Coronary artery (tissue), 2 donors: ENCODE results near the gene MIA.
"Not testable (repeated sequence)": the region's sequence is repeated elsewhere in the genome, so short reads cannot be mapped to it uniquely, and the experiment has no call there.

Source experiments
- DNase-seq: peaks from one replicate; pipeline ENCODE4 v3.0.0-alpha.2; 2017; ENCODE audit warnings: low spot score
- H3K27ac ChIP-seq, 2 donors: fragments of 200-600 bp; sonication (generic); one replicate each; pipeline ENCODE4 v1.5.1; 2016 to 2019
- H3K4me3 ChIP-seq: fragments of 200-600 bp; sonication (generic); 2 replicates; pipeline ENCODE4 v1.5.1; 2016; ENCODE audit warnings: mild to moderate bottlenecking, moderate library complexity
- TF ChIP-seq, protein P1 (sequence below): fragments of 200-600 bp; sonication (generic); IDR thresholded peaks from one replicate; pipeline ENCODE4 v1.5.1; 2019; ENCODE audit warnings: antibody characterized with exemption

Gene MIA

DNA sequence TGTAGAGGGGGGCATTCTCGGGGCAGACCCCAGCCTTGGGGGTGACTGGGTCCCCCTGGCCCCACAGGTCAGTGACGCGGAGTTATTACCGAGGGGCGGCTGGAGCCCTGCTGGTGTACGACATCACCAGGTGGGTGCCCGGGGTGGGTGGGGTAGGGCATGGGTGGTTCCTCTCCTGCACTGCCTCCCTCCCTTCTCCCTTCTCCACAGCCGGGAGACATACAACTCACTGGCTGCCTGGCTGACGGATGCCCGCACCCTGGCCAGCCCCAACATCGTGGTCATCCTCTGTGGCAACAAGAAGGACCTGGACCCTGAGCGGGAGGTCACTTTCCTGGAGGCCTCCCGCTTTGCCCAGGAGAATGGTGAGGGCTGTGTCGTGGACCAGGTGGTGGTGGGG, 8.4 kb downstream of the MIA start:
- TF ChIP-seq, protein P1, sequence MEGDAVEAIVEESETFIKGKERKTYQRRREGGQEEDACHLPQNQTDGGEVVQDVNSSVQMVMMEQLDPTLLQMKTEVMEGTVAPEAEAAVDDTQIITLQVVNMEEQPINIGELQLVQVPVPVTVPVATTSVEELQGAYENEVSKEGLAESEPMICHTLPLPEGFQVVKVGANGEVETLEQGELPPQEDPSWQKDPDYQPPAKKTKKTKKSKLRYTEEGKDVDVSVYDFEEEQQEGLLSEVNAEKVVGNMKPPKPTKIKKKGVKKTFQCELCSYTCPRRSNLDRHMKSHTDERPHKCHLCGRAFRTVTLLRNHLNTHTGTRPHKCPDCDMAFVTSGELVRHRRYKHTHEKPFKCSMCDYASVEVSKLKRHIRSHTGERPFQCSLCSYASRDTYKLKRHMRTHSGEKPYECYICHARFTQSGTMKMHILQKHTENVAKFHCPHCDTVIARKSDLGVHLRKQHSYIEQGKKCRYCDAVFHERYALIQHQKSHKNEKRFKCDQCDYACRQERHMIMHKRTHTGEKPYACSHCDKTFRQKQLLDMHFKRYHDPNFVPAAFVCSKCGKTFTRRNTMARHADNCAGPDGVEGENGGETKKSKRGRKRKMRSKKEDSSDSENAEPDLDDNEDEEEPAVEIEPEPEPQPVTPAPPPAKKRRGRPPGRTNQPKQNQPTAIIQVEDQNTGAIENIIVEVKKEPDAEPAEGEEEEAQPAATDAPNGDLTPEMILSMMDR: no peak
- DNase-seq: no peak
- H3K4me3 ChIP-seq: no peak overlapping the region
- no peak overlapping the region for H3K27ac ChIP-seq

- not testable (repeated sequence) for DNase-seq, H3K4me3 ChIP-seq, H3K27ac ChIP-seq
Measured at GRCh38 chr19:40784146-40784545, 8.8 kb downstream of the MIA start.

DNA sequence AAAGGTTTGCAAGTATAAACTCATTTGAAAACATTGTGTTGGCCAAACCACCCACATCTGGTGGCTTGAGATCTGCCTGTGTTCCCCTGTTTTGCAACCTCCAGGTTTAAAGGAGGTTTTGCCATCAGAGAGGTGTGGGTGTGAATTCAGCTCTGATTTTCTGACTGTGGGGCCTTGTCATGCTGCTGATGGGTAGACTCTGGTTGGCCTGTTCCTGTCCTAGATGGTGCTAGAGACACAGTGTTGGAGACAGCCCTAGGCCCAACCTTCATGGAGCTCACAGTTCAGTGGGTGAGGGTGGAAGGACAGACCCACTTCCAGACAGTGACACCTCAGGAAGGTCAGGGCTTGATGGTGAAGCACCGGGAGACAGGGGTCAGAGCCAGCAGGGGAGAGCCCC, 10.2 kb downstream of the MIA start:
- peak overlapping the region in 1 of 2 donors; percentile 27 for H3K27ac ChIP-seq
- H3K4me3 ChIP-seq: no peak overlapping the region
- TF ChIP-seq, protein P1: no peak
- no peak for DNase-seq

- Histone ChIP-seq H3K4me3 (no peak overlapping the region), H3K27ac (peak overlapping the region in 1 of 2 donors; percentile 27)
- DNase-seq: no peak
- TF ChIP-seq, protein P1: no peak
Measured at GRCh38 chr19:40786060-40787037, 11.0 kb downstream of the MIA start.

- Histone ChIP-seq H3K4me3 (peak overlapping the region; percentile 6), H3K27ac (peak overlapping the region; percentile 80 to 93)
- peak; percentile 89 for DNase-seq
- TF ChIP-seq, protein P1: no peak
Measured at GRCh38 chr19:40791349-40791748, 16.0 kb downstream of the MIA start.

- TF ChIP-seq, protein P1: no peak
- no peak for DNase-seq
- Histone ChIP-seq H3K27ac (peak overlapping the region; percentile 80 to 93), H3K4me3 (peak overlapping the region; percentile 6)
Measured at GRCh38 chr19:40791996-40792395, 16.7 kb downstream of the MIA start.

DNA sequence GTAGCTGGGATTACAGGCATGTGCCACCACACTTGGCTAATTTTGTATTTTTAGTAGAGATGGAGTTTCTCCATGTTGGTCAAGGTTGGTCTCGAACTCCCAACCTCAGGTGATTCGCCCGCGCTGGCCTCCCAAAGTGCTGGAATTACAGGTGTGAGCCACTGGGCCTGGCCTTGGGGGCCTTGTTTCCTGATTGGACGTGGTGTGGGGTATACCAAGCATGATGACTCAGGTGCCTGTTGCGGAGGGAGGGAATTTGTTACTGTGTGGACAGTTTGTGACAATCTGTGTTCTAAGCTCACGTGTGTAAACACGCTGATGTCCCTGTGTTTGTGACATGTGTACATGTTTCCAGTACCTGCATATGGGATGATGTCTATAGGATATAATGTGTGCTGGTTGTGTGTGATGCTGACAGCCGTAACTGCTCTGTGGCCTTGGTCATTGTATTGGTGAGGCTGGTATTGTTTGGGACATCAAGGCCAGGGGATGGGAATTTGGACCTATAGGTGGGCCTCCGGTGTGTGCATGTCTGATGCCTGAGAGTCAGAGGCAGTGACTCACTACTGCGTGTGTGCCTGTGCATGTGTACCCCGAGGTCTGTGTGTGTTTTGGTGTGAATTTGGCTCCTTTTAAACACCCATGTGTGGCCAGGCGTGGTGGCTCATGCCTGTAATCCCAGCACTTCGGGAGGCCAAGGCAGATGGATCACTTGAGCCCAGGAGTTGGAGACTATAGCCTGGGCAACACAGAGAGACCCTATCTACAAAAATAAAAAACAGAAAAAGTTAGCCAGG, 22.0 kb downstream of the MIA start:
- TF ChIP-seq, protein P1: no peak
- no peak for DNase-seq
- Histone ChIP-seq H3K27ac (peak overlapping the region; percentile 91 to 96), H3K4me3 (peak overlapping the region; percentile 98)
